Smooth muscle cell (in vitro differentiated cells): ENCODE data around the gene ABCC9. TPM values are rescaled to one million over a fixed set of nuclear protein-coding genes. Genes with fewer than 3 reads are reported as not detected.

Source experiments
- DNase-seq: peaks from one replicate; lab custom pipeline; 2025; ENCODE audit not compliant: unreplicated experiment; lab: John Stamatoyannopoulos, UW
- H2AFZ ChIP-seq: fragments of 200-600 bp; sonication (generic); 2 replicates; pipeline ENCODE4 v1.6.0; 2016; ENCODE audit warnings: antibody characterized with exemption, low read depth, mild to moderate bottlenecking
- H3F3A ChIP-seq: fragments of 200-600 bp; sonication (generic); 2 replicates; pipeline ENCODE4 v1.6.0; 2017; ENCODE audit warnings: antibody characterized with exemption, low read depth
- H3K27ac ChIP-seq: fragments of 200-600 bp; sonication (generic); 2 replicates; pipeline ENCODE4 v1.5.1; 2016; ENCODE audit warnings: low read depth, mild to moderate bottlenecking
- H3K27me3 ChIP-seq: fragments of 200-600 bp; sonication (generic); 2 replicates; pipeline ENCODE4 v1.6.1; 2016; ENCODE audit warnings: low read depth, mild to moderate bottlenecking
- H3K36me3 ChIP-seq: fragments of 200-600 bp; sonication (generic); 2 replicates; pipeline ENCODE4 v1.5.1; 2016; ENCODE audit warnings: low read depth
- H3K4me1 ChIP-seq: fragments of 200-600 bp; sonication (generic); 2 replicates; pipeline ENCODE4 v1.5.1; 2016; ENCODE audit warnings: low read depth
- H3K4me2 ChIP-seq: fragments of 200-600 bp; sonication (generic); 2 replicates; pipeline ENCODE4 v1.6.0; 2016; ENCODE audit warnings: mild to moderate bottlenecking
- H3K4me3 ChIP-seq: fragments of 200-600 bp; sonication (generic); 2 replicates; pipeline ENCODE4 v1.5.1; 2016; ENCODE audit warnings: mild to moderate bottlenecking
- H3K79me2 ChIP-seq: fragments of 200-600 bp; sonication (generic); 2 replicates; pipeline ENCODE4 v1.6.0; 2016; ENCODE audit warnings: low read depth, mild to moderate bottlenecking
- H3K9ac ChIP-seq: fragments of 200-600 bp; sonication (generic); 2 replicates; pipeline ENCODE4 v1.6.0; 2016; ENCODE audit warnings: low read depth
- H3K9me3 ChIP-seq: fragments of 200-600 bp; sonication (generic); replicated peaks from 2 replicates; pipeline ENCODE4 v1.5.1; 2016; ENCODE audit warnings: low read depth
- H4K20me1 ChIP-seq: fragments of 200-600 bp; sonication (generic); 2 replicates; pipeline ENCODE4 v1.6.0; 2016; ENCODE audit warnings: low read depth
- WGBS: methylation state at CpG from one replicate; pipeline ENCODE4 v1.1.7; 2016; ENCODE audit warnings: low lambda C conversion rate; 5-methylcytosine and 5-hydroxymethylcytosine counted together
- polyA plus RNA-seq: library from polyadenylated mRNA; unstranded; fragments of >200 nt; fragmentation: Nextera tagmentation; extraction: Ambion mirVana; gene quantifications from 2 replicates; pipeline ENCODE4 v1.2.1, GENCODE V29; 2016
- total RNA-seq: library from RNA; depleted of rRNA; stranded (reverse); fragments of >200 nt; gene quantifications from 2 replicates; pipeline ENCODE4 v1.2.3, GENCODE V29; 2014
- TF ChIP-seq, protein P1 (sequence below): fragments of 200-600 bp; sonication (generic); IDR thresholded peaks from 2 replicates; pipeline ENCODE4 v1.5.1; 2017; ENCODE audit warnings: borderline replicate concordance, mild to moderate bottlenecking, antibody characterized with exemption; ENCODE audit not compliant: insufficient read depth, poor library complexity, severe bottlenecking

Gene ABCC9
- total and polyA plus RNA-seq, 2 experiments from 2014 or later, result 0.22 TPM; not detected in 1

- TF ChIP-seq, protein P1, sequence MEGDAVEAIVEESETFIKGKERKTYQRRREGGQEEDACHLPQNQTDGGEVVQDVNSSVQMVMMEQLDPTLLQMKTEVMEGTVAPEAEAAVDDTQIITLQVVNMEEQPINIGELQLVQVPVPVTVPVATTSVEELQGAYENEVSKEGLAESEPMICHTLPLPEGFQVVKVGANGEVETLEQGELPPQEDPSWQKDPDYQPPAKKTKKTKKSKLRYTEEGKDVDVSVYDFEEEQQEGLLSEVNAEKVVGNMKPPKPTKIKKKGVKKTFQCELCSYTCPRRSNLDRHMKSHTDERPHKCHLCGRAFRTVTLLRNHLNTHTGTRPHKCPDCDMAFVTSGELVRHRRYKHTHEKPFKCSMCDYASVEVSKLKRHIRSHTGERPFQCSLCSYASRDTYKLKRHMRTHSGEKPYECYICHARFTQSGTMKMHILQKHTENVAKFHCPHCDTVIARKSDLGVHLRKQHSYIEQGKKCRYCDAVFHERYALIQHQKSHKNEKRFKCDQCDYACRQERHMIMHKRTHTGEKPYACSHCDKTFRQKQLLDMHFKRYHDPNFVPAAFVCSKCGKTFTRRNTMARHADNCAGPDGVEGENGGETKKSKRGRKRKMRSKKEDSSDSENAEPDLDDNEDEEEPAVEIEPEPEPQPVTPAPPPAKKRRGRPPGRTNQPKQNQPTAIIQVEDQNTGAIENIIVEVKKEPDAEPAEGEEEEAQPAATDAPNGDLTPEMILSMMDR, result no peak
- H3K79me2 ChIP-seq, result no peaks in the 10 kb centered on the region
- H3K4me1 ChIP-seq, result no peaks in the 10 kb centered on the region
- H3K27ac ChIP-seq, result no peak overlapping the region
- WGBS, result 10% methylated on average over 1 of the region's 1 CpG
- H2AFZ ChIP-seq, result no peak overlapping the region
- DNase-seq, result no peak
- no peaks in the 10 kb centered on the region for H3F3A ChIP-seq
- no peaks in the 10 kb centered on the region for H3K27me3 ChIP-seq
- H3K9ac ChIP-seq, result no peak overlapping the region
- H3K9me3 ChIP-seq, result no peaks in the 10 kb centered on the region
- H4K20me1 ChIP-seq, result no peaks in the 10 kb centered on the region
- H3K36me3 ChIP-seq, result no peaks in the 10 kb centered on the region
- H3K4me2 ChIP-seq, result no peak overlapping the region
- H3K4me3 ChIP-seq, result no peak overlapping the region
These were observed 30.1 kb upstream of the ABCC9 start for GRCh38 chr12:21971344-21971743.

DNA sequence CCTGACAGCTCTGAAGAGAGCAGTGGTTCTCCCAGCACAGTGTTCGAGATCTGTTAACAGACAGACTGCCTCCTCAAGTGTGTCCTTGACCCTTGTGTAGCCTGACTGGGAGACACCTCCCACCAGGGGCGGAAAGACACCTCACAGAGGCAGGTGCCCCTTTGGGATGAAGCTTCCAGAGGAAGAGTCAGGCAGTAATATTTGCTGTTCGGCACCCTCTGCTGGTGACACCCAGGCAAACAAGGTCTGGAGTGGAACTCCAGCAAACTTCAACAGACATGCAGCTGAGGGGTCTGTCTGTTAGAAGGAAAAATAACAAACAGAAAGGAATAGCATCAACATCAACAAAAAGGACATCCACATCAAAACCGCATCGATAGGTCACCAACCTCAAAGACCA lies 21.6 kb upstream of the ABCC9 start:
- Histone ChIP-seq H3F3A (no peaks in the 10 kb centered on the region), H3K27me3 (no peaks in the 10 kb centered on the region)
- WGBS, result 92% methylated on average over 5 of the region's 5 CpGs

GRCh38 chr12:21962236-21962635 lies 21.0 kb upstream of the ABCC9 start:
- no peaks in the 10 kb centered on the region for H3K36me3 ChIP-seq
- H3F3A ChIP-seq, result no peaks in the 10 kb centered on the region
- WGBS, result 80% methylated on average over 5 of the region's 5 CpGs
- H3K4me1 ChIP-seq, result no peaks in the 10 kb centered on the region
- H3K27me3 ChIP-seq, result no peaks in the 10 kb centered on the region
- H4K20me1 ChIP-seq, result no peaks in the 10 kb centered on the region
- H3K79me2 ChIP-seq, result no peaks in the 10 kb centered on the region
- no peak overlapping the region for H3K4me3 ChIP-seq
- TF ChIP-seq, protein P1, result no peak
- no peak overlapping the region for H2AFZ ChIP-seq
- H3K9ac ChIP-seq, result no peak overlapping the region
- H3K9me3 ChIP-seq, result no peaks in the 10 kb centered on the region
- H3K27ac ChIP-seq, result no peak overlapping the region
- H3K4me2 ChIP-seq, result no peak overlapping the region
- DNase-seq, result no peak

More for the DNA sequence above, 21.6 kb upstream of the ABCC9 start:
- TF ChIP-seq, protein P1, result no peak
- no peak overlapping the region for H3K27ac ChIP-seq
- no peak overlapping the region for H3K4me2 ChIP-seq
- H3K9me3 ChIP-seq, result no peaks in the 10 kb centered on the region
- H3K9ac ChIP-seq, result no peak overlapping the region
- H3K4me3 ChIP-seq, result no peak overlapping the region
- no peaks in the 10 kb centered on the region for H3K79me2 ChIP-seq
- no peaks in the 10 kb centered on the region for H3K36me3 ChIP-seq
- no peak for DNase-seq
- H4K20me1 ChIP-seq, result no peaks in the 10 kb centered on the region
- no peak overlapping the region for H2AFZ ChIP-seq
- H3K4me1 ChIP-seq, result no peaks in the 10 kb centered on the region

GRCh38 chr12:21950649-21951048 lies 9.4 kb upstream of the ABCC9 start:
- Histone ChIP-seq H3K36me3 (peaks cover 5% of the 10 kb centered on the region), H3K9me3 (no peaks in the 10 kb centered on the region), H3K9ac (no peak overlapping the region), H2AFZ (no peak overlapping the region), H3K27me3 (no peaks in the 10 kb centered on the region), H3K4me3 (no peak overlapping the region), H4K20me1 (no peaks in the 10 kb centered on the region), H3K4me2 (no peak overlapping the region), H3K79me2 (no peaks in the 10 kb centered on the region), H3K27ac (no peak overlapping the region), H3F3A (no peaks in the 10 kb centered on the region), H3K4me1 (no peaks in the 10 kb centered on the region)
- WGBS, result 72% methylated on average over 1 of the region's 1 CpG
- TF ChIP-seq, protein P1, result no peak
- DNase-seq, result no peak
